CD4-positive, alpha-beta T cell (primary cell): ENCODE data around the gene PTPDC1. TPM values are rescaled to one million over a fixed set of nuclear protein-coding genes. Genes with fewer than 3 reads are reported as not detected.
"Not testable (repeated sequence)": the region's sequence is repeated elsewhere in the genome, so short reads cannot be mapped to it uniquely, and the experiment has no call there.

Experiments used
- ATAC-seq: fragments of 200-7000 bp; cut with Tn5 transposase; one replicate; pipeline ENCODE4 v1.10.0; 2022; ENCODE audit warnings: mild to moderate bottlenecking; ENCODE audit not compliant: poor library complexity
- CTCF ChIA-PET: fragments of 350-600 bp; sonication (Branson Sonifier 250); formaldehyde crosslinking; loops from one replicate; lab custom pipeline; 2021; ENCODE audit warnings: antibody characterized with exemption, inconsistent platforms; lab: Charles Lee
- POLR2A ChIA-PET: fragments of 350-600 bp; sonication (Branson Sonifier 250); formaldehyde crosslinking; loops from one replicate; lab custom pipeline; 2021; ENCODE audit warnings: antibody characterized with exemption, inconsistent platforms; lab: Charles Lee
- DNase-seq, 14 experiments: peaks; one replicate each; pipeline ENCODE4 v3.0.0-alpha.2; 2013 to 2020; ENCODE audit warnings: mixed read lengths in 2 of 14
- H3K27ac ChIP-seq, 2 donors: one replicate each; pipeline versions ENCODE4 v1.5.1 to v1.7.0; 2013; ENCODE audit warnings: low read length in 2 of 2, low read depth in 1 of 2, mild to moderate bottlenecking in 1 of 2
- H3K27me3 ChIP-seq, 2 experiments: 1 replicate in 1 of 2; 2 replicates in 1 of 2; pipeline versions ENCODE4 v1.6.1 to v1.7.0; 2013; ENCODE audit warnings: low read length in 2 of 2, control low read depth in 1 of 2, mild to moderate bottlenecking in 1 of 2, moderate library complexity in 1 of 2; ENCODE audit not compliant: insufficient read depth in 2 of 2, control insufficient read depth in 1 of 2
- H3K36me3 ChIP-seq: one replicate; pipeline ENCODE4 v1.6.1; 2013; ENCODE audit warnings: low read length, control low read depth; ENCODE audit not compliant: insufficient read depth
- H3K4me1 ChIP-seq: one replicate; pipeline ENCODE4 v1.6.1; 2013; ENCODE audit warnings: low read length, control low read depth; ENCODE audit not compliant: insufficient read depth
- H3K4me3 ChIP-seq: one replicate; pipeline ENCODE4 v1.5.1; 2013; ENCODE audit warnings: mild to moderate bottlenecking, low read length, moderate library complexity
- H3K9me3 ChIP-seq, 2 experiments: 1 replicate in 1 of 2; 2 replicates in 1 of 2; pipeline versions ENCODE4 v1.6.1 to v1.7.0; 2013; ENCODE audit warnings: low read length in 2 of 2, mild to moderate bottlenecking in 2 of 2, control low read depth in 1 of 2, moderate library complexity in 1 of 2; ENCODE audit not compliant: control insufficient read depth in 1 of 2, insufficient read depth in 1 of 2
- H3K27ac Mint-ChIP-seq: one replicate; pipeline ENCODE4 v1.8.0; 2020; ENCODE audit warnings: mixed read lengths
- H3K27me3 Mint-ChIP-seq: one replicate; pipeline ENCODE4 v1.8.0; 2021; ENCODE audit warnings: mixed read lengths
- H3K36me3 Mint-ChIP-seq: one replicate; pipeline ENCODE4 v1.8.0; 2021; ENCODE audit warnings: low read depth, mixed read lengths
- H3K4me1 Mint-ChIP-seq: one replicate; pipeline ENCODE4 v1.8.0; 2021; ENCODE audit warnings: low read depth, mixed read lengths
- H3K4me3 Mint-ChIP-seq: one replicate; pipeline ENCODE4 v1.8.0; 2020; ENCODE audit warnings: mild to moderate bottlenecking, mixed read lengths
- H3K9me3 Mint-ChIP-seq: one replicate; pipeline ENCODE4 v1.8.0; 2020; ENCODE audit warnings: mixed read lengths
- CTCF ChIP-seq: fragments of 200-600 bp; IDR thresholded peaks from one replicate; pipeline ENCODE4 v1.8.0; 2022; ENCODE audit warnings: antibody characterized with exemption, mild to moderate bottlenecking
- intact Hi-C, 2 experiments: fragments of 100-400 bp; cut with DNase I in 1 of 2; cut with micrococcal nuclease in 1 of 2; formaldehyde crosslinking; loops; one replicate each; pipeline versions ENCODE4 v1.15.1 to v1.9.0; 2023 to 2025; cut with DNase I, micrococcal nuclease
- total RNA-seq, 174 experiments: library from RNA in 2 of 174; stranded (reverse) in 2 of 174; gene quantifications; one replicate each; pipeline ENCODE4 v1.2.3 and lab custom pipeline; 2021 to 2026

The PTPDC1 gene
- total RNA-seq, 2 experiments from 2014 or later = 2.7 TPM

- DNase-seq (no peak), ATAC-seq (no peak)
- POLR2A ChIA-PET = interaction anchor here (0.7 kb wide), 1 partner anchor 48 kb away, joined by 3 read pairs; no protein-coding TSS in a partner anchor
- no peak overlapping the region for H3K4me3 ChIP-seq
- no peaks in the 10 kb centered on the region for H3K36me3 ChIP-seq
- CTCF ChIA-PET = no interaction called here
- no peaks in the 10 kb centered on the region for H3K4me1 ChIP-seq
- no peak overlapping the region for H3K27ac Mint-ChIP-seq
- H3K36me3 Mint-ChIP-seq = peaks cover 7% of the 10 kb centered on the region
- no peaks in the 10 kb centered on the region for H3K9me3 ChIP-seq
- no peak overlapping the region for H3K4me3 Mint-ChIP-seq
- intact Hi-C loops = no loop called here
- no peak overlapping the region for H3K27ac ChIP-seq
- no peaks in the 10 kb centered on the region for H3K27me3 Mint-ChIP-seq
- peaks cover 2% of the 10 kb centered on the region for H3K9me3 Mint-ChIP-seq
- no peak for TF ChIP-seq CTCF
- H3K27me3 ChIP-seq = no peaks in the 10 kb centered on the region
- H3K4me1 Mint-ChIP-seq = no peaks in the 10 kb centered on the region
These were observed 27.2 kb downstream of the PTPDC1 start for GRCh38 chr9:94111446-94111845.

GRCh38 chr9:94112716-94113465, 28.6 kb downstream of the PTPDC1 start:
- Mint-ChIP-seq H3K9me3 (peaks cover 2% of the 10 kb centered on the region), H3K27ac (no peak overlapping the region), H3K36me3 (peaks cover 7% of the 10 kb centered on the region), H3K4me1 (no peaks in the 10 kb centered on the region), H3K4me3 (no peak overlapping the region), H3K27me3 (no peaks in the 10 kb centered on the region)
- Histone ChIP-seq H3K4me1 (no peaks in the 10 kb centered on the region), H3K4me3 (no peak overlapping the region), H3K27me3 (no peaks in the 10 kb centered on the region), H3K36me3 (no peaks in the 10 kb centered on the region), H3K27ac (no peak overlapping the region), H3K9me3 (no peaks in the 10 kb centered on the region)
- POLR2A ChIA-PET = no interaction called here
- no peak for TF ChIP-seq CTCF
- CTCF ChIA-PET = no interaction called here
- DNase-seq (no peak), ATAC-seq (no peak)
- intact Hi-C loops = no loop called here

- DNase-seq, H3K4me1 ChIP-seq, H3K27me3 Mint-ChIP-seq, intact Hi-C loops, ATAC-seq, H3K27ac Mint-ChIP-seq, H3K27ac ChIP-seq, H3K4me1 Mint-ChIP-seq, H3K4me3 Mint-ChIP-seq, H3K36me3 ChIP-seq, H3K4me3 ChIP-seq, CTCF ChIA-PET, H3K9me3 Mint-ChIP-seq, H3K9me3 ChIP-seq, H3K27me3 ChIP-seq: not testable (repeated sequence)
- H3K36me3 Mint-ChIP-seq = peaks cover 34% of the 10 kb centered on the region
- POLR2A ChIA-PET = interaction anchor here (0.6 kb wide), 1 partner anchor 72 kb away, joined by 3 read pairs; no protein-coding TSS in a partner anchor
These were observed 35.8 kb downstream of the PTPDC1 start for GRCh38 chr9:94120088-94120487.
